Gastroesophageal sphincter (tissue), 4 donors: ENCODE data around the gene DAB1. TPM values are rescaled to one million over a fixed set of nuclear protein-coding genes. Genes with fewer than 3 reads are reported as not detected.

ENCODE experiments used
- ATAC-seq: fragments of 150-250 bp; one replicate; pipeline ENCODE4 v1.9.1; 2016; ENCODE audit warnings: mild to moderate bottlenecking, moderate library complexity
- H3K27ac ChIP-seq, 4 donors: fragments of 200-600 bp; sonication (generic) in 3 of 4; 1 replicate in 3 of 4; 2 replicates in 1 of 4; pipeline ENCODE4 v1.5.1; 2016 to 2019
- H3K27me3 ChIP-seq: fragments of 200-600 bp; sonication (generic); one replicate; pipeline ENCODE4 v1.5.1; 2019
- H3K36me3 ChIP-seq, 2 donors: fragments of 200-600 bp; sonication (generic); one replicate each; pipeline ENCODE4 v1.5.1; 2019; ENCODE audit warnings: control low read depth in 1 of 2
- H3K4me1 ChIP-seq, 3 donors: fragments of 200-600 bp; sonication (generic); 1 replicate in 2 of 3; 2 replicates in 1 of 3; pipeline ENCODE4 v1.5.1; 2016 to 2019; ENCODE audit warnings: control low read depth in 2 of 3
- H3K4me3 ChIP-seq, 2 donors: fragments of 200-600 bp; sonication (generic); one replicate each; pipeline ENCODE4 v1.5.1; 2019; ENCODE audit warnings: mild to moderate bottlenecking in 1 of 2, moderate library complexity in 1 of 2
- H3K9me3 ChIP-seq, 3 donors: fragments of 200-600 bp; sonication (generic); one replicate each; pipeline ENCODE4 v1.5.1; 2017 to 2019; ENCODE audit warnings: control low read depth in 2 of 3
- EP300 ChIP-seq: sonication (generic); formaldehyde crosslinking; IDR thresholded peaks from one replicate; pipeline ENCODE4 v1.6.1; 2017; ENCODE audit warnings: antibody characterized with exemption, mild to moderate bottlenecking
- POLR2A ChIP-seq, 2 donors: fragments of 450-650 bp; IDR thresholded peaks; one replicate each; pipeline ENCODE4 v1.6.1; 2017; ENCODE audit warnings: antibody characterized with exemption in 2 of 2, mild to moderate bottlenecking in 2 of 2, moderate library complexity in 1 of 2
- POLR2AphosphoS5 ChIP-seq: sonication (generic); formaldehyde crosslinking; IDR thresholded peaks from one replicate; pipeline ENCODE4 v1.6.1; 2017; ENCODE audit warnings: antibody characterized with exemption
- WGBS, 2 donors: methylation state at CpG; one replicate each; pipeline ENCODE4 v1.1.5; 2018; ENCODE audit warnings: low coverage in 1 of 2; 5-methylcytosine and 5-hydroxymethylcytosine counted together
- total RNA-seq, 4 donors: library from RNA; depleted of rRNA; stranded (reverse); fragments of >200 nt; gene quantifications; one replicate each; pipeline ENCODE4 v1.1.0, GENCODE V29; 2016
- TF ChIP-seq, protein P1 (sequence below), 4 experiments: fragments of 200-600 bp in 2 of 4; fragments of 450-650 bp in 2 of 4; sonication (generic) in 1 of 4; IDR thresholded peaks; one replicate each; pipeline ENCODE4 v1.5.1; 2017 to 2019; ENCODE audit warnings: antibody characterized with exemption in 4 of 4, mild to moderate bottlenecking in 2 of 4, moderate library complexity in 2 of 4

DAB1 gene
- total RNA-seq, 4 donors from 2014 or later: 0.47 to 1.6 (median 1.1) TPM

DNA sequence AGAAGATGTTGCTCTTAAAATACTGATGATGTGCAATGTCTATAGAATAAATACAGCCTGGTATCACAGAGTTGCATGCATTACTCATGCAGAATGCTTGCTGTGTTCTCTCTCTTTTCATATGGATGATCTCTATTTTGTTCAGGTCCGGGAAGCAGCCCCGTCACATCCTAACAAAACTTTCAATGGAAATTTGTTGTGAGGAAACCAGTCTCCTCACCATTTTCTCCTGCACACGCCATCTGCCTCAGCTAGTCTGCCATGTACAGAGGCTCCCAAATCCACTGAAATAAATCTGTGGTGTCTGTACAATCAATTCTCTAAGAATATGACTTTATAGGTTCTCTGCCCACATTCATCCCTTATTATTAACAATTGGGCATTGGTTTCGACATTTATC lies 42.4 kb downstream of the DAB1 start:
- Histone ChIP-seq H3K27me3 (no peaks in the 10 kb centered on the region), H3K4me3 (no peak overlapping the region), H3K27ac (no peak overlapping the region), H3K36me3 (no peaks in the 10 kb centered on the region), H3K9me3 (no peaks in the 10 kb centered on the region), H3K4me1 (no peaks in the 10 kb centered on the region)
- ATAC-seq: no peak
- WGBS, 2 donors: 92% methylated on average over 3 of the region's 4 CpGs; no CpG with 5 or more reads in 1 of the 2 donors
- TF ChIP-seq, protein P1, sequence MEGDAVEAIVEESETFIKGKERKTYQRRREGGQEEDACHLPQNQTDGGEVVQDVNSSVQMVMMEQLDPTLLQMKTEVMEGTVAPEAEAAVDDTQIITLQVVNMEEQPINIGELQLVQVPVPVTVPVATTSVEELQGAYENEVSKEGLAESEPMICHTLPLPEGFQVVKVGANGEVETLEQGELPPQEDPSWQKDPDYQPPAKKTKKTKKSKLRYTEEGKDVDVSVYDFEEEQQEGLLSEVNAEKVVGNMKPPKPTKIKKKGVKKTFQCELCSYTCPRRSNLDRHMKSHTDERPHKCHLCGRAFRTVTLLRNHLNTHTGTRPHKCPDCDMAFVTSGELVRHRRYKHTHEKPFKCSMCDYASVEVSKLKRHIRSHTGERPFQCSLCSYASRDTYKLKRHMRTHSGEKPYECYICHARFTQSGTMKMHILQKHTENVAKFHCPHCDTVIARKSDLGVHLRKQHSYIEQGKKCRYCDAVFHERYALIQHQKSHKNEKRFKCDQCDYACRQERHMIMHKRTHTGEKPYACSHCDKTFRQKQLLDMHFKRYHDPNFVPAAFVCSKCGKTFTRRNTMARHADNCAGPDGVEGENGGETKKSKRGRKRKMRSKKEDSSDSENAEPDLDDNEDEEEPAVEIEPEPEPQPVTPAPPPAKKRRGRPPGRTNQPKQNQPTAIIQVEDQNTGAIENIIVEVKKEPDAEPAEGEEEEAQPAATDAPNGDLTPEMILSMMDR (IDR thresholded peaks at IDR 0.05): no peak
- TF ChIP-seq POLR2AphosphoS5: no peak

DNA sequence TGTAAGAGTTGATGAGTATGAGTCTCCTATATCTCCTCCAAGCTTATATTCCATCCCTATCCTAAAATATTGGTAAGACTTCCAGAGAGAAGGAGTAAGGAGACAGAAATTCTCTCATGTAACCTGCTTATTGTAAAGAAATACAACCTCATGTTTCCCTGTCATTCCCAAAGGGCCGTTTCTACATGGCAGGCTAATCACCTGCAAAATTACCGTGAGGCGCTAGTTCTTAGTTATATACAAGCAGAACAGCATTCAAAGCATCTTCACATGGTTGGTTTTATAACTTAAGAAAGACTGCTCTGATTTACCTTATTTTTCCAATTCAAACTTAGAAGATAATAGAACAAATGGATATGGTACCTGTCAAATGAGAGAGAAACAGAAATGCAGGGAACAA lies 42.9 kb downstream of the DAB1 start:
- no peak overlapping the region for H3K27ac ChIP-seq
- TF ChIP-seq EP300: no peak
- TF ChIP-seq POLR2A (IDR thresholded peaks at IDR 0.05): no peak
- TF ChIP-seq POLR2AphosphoS5: no peak
- TF ChIP-seq, protein P1 (IDR thresholded peaks at IDR 0.05): no peak
- no peak overlapping the region for H3K4me3 ChIP-seq
- ATAC-seq: no peak
- no peaks in the 10 kb centered on the region for H3K36me3 ChIP-seq
- H3K27me3 ChIP-seq: no peaks in the 10 kb centered on the region
- no peaks in the 10 kb centered on the region for H3K9me3 ChIP-seq
- H3K4me1 ChIP-seq: no peaks in the 10 kb centered on the region
- 94 to 96% methylated on average over 3 of the region's 3 CpGs for WGBS, 2 donors

DNA sequence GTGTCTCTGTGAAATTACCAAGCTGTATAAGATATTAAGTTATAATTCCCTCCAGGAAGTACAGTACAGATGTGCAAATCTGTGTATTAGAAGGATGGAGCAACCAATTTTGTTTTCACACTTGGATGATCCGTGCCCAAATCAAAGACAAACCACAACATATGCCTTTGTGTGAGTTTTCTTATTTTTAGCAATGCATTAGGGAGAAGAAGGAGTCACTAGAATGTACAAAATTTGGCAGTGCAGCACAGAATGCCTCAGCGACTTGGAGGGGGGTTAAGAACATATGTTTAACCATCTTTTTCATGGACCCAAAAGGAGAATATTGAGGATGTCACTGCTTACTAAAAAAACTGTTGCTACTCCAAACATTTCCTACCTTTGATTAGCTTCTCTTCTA lies 45.3 kb downstream of the DAB1 start:
- Histone ChIP-seq H3K4me3 (no peak overlapping the region), H3K27me3 (no peaks in the 10 kb centered on the region), H3K36me3 (no peaks in the 10 kb centered on the region), H3K27ac (no peak overlapping the region), H3K9me3 (no peaks in the 10 kb centered on the region), H3K4me1 (no peaks in the 10 kb centered on the region)
- 68% methylated on average over 2 of the region's 2 CpGs for WGBS, 2 donors
- ATAC-seq: no peak
- TF ChIP-seq POLR2A (IDR thresholded peaks at IDR 0.05) (no peak), POLR2AphosphoS5 (no peak), EP300 (no peak)
- TF ChIP-seq, protein P1 (IDR thresholded peaks at IDR 0.05): no peak

DNA sequence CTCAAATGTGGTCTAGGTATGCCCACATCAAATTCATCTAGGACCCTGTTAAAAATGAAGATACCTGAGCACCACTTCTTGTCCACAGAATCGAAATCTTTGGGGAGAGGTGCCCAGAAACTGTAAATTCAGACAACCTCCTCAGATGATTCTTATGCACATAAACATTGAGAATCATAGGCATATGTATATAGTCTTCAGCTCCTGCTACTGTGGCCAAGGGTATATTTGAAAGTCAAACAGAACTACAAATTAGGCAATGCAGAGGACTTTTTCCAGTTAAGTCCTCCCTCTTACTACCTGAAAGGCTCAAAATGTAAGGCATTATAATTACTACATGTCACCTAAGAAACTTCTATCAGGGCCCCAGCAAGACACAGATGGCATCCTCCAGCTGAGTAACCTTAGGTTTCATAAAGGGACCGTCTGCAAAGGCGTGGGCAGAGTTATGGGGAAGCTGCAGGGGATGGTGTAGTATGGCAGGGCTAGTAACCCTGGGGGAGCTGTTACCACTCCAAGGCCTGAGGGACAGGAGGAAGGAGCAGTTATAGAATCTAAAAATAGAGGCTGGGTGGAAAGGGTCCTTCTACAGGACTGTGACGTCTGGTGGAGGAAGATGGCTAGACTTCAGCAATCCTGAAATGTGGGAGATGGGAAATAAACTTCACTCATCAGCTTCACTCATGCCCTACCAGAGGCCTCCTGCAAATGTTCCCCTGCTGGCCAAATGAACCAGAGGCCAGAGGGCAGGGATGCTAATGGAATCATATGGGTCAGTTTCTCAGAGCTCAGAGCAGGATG lies 46.3 kb downstream of the DAB1 start:
- Histone ChIP-seq H3K27me3 (no peaks in the 10 kb centered on the region), H3K4me1 (no peaks in the 10 kb centered on the region), H3K9me3 (no peaks in the 10 kb centered on the region), H3K27ac (no peak overlapping the region), H3K36me3 (no peaks in the 10 kb centered on the region), H3K4me3 (no peak overlapping the region)
- 44 to 66% methylated on average over 2 to 4 of the region's 4 CpGs for whole genome bisulfite sequencing, 2 donors
- no peak for TF ChIP-seq POLR2AphosphoS5
- no peak for TF ChIP-seq EP300
- TF ChIP-seq, protein P1 (IDR thresholded peaks at IDR 0.05): no peak
- no peak for TF ChIP-seq POLR2A (IDR thresholded peaks at IDR 0.05)
- no peak for ATAC-seq

DNA sequence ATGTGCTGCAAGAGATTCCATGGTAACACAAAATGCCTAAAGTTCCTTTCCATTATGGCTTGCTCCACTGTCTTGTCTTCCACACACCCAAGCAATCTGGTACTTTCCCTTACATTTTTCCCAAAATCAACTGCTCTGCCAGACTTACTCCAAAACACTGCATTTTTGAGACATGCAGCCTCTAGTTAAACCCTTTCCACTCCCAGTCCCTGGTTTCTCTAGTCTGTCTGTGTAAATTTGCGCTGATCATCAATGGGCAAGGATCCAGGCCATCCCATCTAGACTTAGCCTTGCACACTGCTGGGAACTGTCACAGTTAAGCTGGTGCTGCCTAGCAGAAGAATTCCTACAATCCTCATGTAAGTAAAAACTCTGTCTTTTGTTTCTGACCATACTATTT lies 47.8 kb downstream of the DAB1 start:
- no peak for TF ChIP-seq POLR2A (IDR thresholded peaks at IDR 0.05)
- no peak for TF ChIP-seq EP300
- TF ChIP-seq, protein P1 (IDR thresholded peaks at IDR 0.05): no peak
- TF ChIP-seq POLR2AphosphoS5: no peak
- WGBS, 2 donors: 67 to 75% methylated on average over 1 of the region's 1 CpG
- no peaks in the 10 kb centered on the region for H3K9me3 ChIP-seq
- H3K27ac ChIP-seq: no peak overlapping the region
- no peaks in the 10 kb centered on the region for H3K36me3 ChIP-seq
- ATAC-seq: no peak
- H3K27me3 ChIP-seq: no peaks in the 10 kb centered on the region
- H3K4me1 ChIP-seq: no peaks in the 10 kb centered on the region
- H3K4me3 ChIP-seq: no peak overlapping the region
